GM19035 (cell line): ENCODE results near the gene MRPL27.
A peak's percentile ranks its signal among the peaks of the same experiment; 100 is the strongest.
"Not testable (repeated sequence)": the region's sequence is repeated elsewhere in the genome, so short reads cannot be mapped to it uniquely, and the experiment has no call there.

Experiments
- ATAC-seq: cut with Tn5 transposase; IDR thresholded peaks from one replicate; pipeline ENCODE4 v1.9.1; 2021; ENCODE audit not compliant: unreplicated experiment

MRPL27 gene

DNA sequence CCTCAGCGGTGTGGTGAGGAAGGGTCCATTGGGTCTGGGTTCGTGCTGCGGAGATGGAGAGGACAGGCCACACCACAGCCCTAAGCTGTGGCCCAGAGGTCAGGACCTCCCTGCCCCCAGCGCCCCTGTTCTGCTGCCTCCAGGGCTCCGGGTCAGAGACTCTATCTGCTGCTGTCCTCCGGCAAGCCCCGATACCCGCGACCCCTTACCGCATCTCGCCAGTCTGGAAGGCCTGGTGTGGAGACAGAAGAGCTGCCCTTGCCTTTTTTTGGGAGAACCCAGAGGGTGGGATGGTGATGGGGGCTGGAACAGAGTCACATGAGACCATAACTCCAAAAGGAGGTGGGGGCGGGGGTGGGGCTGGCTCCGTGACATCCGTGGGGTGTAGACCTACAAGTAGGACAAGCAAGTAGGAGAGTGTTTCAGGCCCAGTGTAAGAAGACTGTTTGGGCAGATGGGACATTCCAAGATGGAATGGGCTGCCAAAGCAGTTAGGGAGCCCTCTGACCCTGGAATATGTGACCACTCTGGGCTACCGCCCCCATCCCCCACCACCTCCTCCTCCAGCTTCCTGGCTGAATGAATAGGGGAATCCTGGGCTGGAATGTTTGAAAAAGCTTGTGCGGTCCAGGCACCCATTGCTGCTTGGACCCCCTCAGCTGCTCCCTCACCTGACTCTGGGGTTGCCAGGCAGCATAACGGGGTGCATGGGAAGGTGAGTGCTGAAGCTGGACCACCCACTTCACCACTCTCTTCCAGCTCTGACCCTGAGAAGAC is 25.7 kb downstream of the MRPL27 start:
- ATAC-seq: no peak

DNA sequence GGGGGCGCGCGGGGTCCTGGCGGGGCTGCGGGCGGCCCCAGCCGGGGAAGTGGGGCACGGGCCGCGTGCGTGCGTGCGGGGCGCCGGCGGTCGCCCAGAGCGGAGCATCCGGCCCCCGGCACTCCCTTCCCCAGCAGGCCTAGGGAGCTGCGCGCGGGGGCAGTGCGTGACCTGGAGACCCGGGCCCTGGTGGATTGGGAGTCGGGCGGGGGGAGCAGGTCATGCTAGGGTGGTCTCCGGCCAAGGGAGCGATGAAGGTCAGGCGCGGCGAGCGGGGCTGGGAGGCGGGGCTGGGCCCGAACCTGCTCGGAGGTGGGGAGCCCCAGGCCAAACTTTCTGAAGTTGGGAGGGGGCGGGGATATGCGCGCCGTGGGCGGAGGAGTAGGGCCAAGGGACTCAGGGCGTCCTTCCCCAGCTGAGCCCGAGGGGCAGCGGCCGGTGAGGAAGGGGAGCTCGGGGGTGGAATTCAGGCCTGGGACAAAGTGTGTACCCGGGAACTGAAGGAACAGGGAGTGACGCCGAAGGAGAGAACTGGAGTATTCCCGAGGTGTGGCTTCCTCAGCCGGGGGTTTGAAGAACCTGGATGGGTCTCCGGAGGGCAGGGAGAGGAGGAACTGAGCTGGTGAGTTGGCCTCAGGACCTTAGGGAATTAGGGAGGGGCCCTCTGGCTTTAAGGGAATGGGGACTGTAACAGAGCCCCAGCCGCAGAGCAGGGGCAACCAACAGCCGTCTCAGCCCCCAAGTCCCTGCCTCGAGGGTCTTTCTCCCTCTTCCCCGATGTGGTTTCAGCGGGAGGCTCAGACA is 26.5 kb downstream of the MRPL27 start:
- peak; percentile 55 for ATAC-seq

DNA sequence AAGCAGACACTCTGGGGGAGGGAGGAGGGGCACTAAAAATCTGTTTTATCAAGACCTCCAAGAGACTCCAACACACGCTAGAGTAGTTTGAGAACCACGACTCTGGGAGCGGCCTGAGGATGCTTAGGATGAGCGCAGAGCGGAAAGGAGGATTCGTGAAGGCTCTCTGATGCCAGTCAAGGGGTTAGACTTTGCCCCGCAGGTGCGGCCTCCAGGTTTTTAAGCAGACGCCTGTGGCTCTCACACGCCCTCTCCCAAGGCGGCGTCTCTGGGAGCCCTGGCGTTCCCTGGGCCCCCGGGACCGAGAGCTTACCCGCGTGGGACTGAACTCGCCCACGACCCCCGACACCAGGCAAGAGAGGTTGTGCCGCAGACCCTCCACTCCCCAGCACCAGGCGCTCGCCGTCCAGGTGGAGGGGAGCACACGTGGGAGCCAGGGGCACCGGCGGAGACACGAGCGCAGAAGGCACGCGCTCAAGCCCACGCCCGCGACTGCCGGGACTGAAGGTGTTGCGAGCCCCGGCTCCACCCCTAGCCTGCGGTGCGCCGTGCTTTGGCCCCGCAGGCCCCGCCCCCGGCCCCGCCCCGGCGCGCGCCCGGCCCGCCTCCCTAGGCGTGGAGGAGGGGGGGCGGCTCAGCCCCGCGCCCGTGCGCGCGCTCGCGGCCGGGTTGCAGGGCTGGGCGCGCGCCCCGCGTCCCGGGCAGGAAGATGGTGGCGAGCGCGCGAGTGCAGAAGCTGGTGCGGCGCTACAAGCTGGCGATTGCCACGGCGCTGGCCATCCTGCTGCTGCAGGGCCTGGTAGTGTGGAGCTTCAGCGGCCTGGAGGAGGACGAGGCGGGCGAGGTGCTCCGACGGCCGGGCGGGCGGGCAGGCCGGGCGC is 27.3 kb downstream of the MRPL27 start, which contains the start of gene XYLT2:
XYLT2 (plus strand) TSS at position 695 of the 881 bp plus-strand sequence; CDS start at position 710, 15 bp downstream.
- peak; percentile 79 for ATAC-seq

DNA sequence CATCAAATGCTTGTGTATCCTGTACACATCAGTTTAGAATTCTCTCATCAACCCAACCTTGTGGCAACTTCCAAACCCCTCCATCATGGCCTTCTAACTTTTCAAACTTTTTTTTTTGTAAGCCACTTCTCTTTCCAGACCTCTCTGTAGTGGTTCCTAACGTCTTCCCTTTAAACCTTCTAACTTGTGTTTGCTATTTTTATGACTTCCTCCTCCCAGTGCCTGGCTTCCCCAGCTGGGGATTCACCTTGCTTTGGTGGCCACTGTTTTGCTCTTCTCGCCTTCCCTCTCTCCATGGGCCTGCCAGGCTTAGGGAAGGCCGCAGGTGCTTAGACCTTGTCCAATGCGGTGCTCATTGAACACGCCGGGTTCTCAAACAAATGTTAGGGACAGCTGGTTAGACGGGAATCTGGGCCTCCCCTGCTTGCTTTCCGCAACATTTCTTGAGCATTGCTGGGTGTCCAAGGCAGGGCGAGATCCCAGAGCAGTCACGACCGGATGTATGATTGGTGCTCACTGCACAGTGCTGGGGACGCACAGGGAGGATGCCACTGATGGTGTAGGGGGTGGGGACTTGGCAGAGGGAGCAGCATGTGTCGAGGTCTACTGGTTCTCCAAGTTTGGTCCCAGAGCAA is 28.1 kb downstream of the MRPL27 start:
- ATAC-seq: no peak

DNA sequence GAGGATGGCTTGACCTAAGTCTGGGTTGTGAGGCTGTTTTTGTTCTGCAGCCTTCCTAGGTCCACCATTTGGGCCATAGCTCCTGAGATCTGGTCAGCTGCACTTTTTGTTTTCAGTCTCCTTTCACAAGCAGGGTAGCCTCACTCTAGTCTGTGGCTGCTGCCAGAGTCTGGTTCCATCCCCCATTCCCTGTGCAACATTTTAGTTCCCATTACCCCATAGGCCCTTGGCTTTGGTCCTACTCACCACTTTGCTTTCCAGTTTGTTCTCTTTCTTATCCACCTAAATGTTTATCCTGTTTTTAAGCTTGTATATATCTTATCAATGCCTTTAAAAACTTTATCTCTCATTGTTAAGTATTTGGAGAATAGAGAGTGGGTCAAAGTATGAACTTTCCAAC is 33.6 kb downstream of the MRPL27 start:
- ATAC-seq: no peak

DNA sequence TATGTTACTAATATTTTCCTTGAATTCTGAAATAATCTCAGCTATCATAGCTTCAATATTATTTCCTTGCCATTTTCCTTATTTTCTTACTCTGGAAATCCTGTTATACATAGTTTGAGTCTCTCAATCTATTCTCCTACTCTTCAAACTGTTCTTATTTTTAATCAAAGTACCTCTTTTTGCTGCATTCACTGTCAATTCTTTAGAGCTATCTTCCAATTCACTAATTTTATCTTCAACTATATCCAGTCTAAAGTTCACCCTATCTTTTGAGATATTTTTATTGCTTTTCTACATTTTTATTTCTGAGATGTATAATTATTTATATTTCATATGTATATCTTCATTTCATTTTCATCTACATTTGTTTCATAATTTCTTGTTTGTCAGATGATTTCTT is 34.3 kb downstream of the MRPL27 start:
- ATAC-seq: no peak

DNA sequence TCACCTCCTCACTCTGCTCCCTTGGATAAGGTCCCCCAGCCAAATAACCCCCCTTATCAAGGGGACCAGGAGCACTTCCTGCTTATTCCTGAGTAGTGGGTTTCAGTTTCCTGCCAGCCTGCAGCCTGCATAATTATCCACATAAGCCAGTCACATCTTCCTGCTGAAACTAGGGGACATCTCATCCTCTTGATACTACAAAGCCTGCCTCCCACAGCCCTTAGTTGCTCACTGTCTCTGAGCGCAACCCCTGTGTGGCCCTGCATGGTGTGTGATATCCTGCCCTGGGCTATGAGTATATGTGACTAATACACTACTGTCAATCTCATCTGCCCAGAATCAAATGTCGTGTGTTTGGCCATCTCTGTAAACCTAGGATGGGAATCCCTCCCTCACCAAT is 35.0 kb downstream of the MRPL27 start:
- no peak for ATAC-seq

DNA sequence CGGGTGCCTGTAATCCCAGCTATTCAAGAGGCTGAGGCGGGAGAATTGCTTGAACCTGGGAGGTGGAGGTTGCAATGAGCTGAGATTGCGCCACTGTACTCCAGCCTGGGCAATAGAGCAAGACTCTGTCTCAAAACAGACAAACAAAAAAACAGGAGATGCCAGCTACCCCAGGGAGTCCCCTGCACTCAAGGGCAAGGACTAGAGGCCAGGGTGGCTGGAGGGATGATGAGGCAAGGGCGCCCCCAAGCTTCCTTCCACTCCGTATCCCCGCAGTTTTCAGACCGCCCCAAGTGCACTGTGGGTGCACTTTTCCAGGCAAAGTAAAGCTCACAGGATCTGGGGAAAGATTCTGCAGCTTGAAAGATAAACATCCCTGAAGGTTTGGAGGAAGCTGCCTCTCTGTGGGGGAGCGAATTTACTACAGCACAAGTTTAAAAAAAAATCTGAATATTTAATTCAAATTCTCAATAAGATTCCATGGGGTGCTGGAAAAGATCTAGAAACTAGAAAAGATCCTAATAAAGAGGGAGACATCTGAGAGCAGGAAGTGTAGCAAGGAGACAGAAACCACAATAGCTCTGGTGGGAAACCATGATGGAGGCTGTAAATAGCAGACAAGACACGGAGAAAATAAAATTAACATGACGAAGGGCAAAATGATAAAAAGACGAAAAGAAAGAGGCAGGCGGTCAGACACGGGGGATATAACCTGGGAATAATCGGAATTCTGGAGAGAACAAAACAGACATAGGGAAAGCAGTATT is 39.5 kb downstream of the MRPL27 start:
- ATAC-seq: not testable (repeated sequence)

DNA sequence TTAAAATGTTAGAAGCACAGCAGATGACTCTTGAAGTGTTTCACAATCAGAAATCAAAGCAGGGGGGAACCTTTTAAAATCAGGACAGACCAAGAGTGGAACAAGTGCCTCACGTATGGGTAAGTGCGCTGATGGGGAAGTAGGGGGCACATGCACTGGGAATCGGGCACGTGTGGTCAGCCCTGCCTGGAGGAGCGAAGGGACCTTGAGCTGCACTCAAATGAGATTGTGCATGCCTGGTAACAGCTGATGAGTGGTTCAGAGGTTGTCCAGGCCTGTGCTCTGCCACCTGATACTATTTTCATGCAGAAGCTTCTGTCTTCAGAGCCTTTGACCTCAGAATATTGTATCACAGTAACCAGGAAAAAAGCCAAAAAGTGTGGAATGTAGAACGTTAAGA is 40.8 kb downstream of the MRPL27 start:
- ATAC-seq: no peak

DNA sequence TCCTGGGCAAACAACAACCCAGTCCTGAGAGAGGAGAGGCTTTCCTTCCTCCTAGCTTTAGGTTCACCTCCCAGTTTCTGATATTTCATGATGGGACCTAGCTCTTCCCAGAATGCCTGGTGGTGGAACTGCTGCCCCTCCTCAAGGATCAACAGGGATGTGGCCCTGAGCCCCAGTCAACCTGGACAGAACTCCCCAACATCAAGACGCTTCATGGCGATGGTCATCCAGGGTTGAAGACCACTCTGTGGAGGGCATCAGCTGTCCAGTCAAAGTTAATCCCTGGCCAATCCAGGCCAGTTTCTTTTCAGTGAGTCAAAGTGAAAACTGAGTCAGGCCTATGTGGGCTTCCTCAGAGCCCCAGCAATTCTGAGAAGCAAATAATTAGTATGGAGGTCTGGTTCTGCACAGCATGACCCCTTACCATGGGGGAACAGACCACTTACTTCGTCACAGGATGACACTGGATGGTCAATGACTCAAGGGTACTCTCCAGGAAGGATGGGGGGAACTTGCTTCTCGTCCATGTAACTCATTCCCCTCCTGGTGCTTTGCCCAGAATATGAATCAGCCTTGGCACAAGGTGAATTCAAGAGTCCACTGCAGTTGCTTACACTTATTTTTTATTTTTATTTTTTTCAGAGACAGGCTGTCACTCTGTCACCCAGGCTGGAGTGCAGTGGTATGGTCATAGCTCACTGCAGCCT is 41.7 kb downstream of the MRPL27 start:
- no peak for ATAC-seq

DNA sequence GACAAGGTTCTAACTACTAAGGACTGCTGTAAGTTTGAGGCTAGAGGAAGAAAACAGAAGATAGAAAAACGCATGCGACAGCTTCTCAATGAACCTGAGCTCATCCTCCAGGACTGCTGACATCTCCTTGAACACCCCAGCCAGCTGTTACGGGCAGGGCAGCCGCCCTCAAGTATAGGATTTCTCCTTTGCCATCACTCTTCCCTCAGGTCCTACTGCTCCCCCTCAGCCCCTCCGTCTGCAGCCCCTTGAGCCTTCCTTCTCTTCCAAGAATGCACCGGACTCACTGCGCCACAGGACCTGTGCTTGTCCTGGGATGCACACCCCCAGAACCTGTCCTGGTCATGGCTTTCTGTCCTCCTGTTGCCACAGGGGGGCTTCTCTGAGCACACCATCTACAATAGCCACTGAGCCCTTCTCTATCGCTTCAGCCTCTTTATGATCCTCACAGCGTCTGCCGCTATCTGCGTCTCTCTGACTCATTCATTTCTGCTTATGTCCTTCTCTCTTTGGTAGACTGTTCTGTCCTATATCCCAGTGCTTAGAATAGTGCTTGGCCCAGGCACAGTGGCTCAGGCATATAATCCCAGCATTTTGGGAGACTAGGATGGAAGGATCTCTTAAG is 42.7 kb downstream of the MRPL27 start:
- no peak for ATAC-seq

DNA sequence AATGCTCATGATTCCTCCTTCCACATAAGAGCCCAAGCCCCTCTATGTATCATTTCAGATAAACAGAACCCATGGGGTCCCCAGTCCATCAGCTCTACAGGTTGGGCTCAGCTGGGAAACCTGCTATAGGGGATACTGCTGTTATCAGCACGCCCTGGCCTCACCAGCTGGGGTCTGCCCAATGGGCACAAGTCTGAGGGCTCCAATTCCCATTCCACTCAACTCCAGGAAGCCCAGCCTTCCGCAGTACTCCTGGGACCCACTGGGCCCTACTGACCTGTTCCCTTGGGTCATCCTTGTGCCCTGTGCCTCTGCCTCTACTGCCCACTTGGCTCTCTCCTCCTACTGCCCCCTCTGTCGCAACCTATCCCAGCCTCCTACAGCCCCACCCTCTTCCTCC is 43.3 kb downstream of the MRPL27 start:
- ATAC-seq: no peak

DNA sequence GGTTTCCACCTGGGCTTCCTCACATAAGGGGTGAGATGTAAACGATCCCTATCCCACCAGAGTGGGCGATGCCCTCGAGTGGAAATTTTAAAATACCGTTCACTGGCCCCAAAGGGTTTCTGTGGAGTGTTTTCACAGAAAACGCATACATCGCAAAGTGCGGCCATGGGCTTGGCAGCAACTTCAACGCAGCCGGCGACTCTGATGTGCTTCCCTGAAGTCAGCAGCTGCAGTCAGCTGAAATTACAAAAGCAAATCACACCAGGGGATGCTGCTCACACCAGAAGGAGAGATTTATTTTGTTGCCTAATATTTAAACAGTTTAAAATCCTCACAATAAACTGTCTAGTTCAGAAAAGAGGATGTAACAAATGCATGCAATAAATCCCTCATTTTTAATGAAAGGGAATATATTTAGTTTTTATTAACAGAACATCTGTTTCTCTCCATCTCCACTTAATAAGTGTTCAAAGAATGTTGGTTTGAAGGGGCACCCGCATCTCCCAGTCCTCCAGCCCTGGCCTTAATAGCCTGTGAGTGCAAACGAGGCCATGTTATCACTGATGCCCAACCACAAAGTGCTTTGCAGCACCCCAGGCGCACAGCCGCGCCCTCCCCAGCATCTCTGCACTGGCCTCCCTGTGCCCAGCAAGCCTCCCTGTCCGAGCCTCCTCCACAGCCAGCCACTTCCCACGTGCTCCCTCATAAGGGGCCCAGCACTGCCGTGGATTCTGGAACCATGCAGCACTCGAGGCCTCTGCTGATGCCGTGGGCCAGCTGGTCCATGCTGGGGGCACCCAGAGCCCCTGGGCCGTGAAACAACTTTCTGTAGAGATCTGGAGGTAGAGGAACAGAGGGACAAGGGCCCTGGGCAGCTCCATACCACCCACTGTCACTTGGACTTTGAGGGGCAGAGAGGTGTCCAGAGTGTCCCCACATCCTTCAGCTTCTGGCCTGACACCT is 44.3 kb downstream of the MRPL27 start:
- no peak for ATAC-seq

DNA sequence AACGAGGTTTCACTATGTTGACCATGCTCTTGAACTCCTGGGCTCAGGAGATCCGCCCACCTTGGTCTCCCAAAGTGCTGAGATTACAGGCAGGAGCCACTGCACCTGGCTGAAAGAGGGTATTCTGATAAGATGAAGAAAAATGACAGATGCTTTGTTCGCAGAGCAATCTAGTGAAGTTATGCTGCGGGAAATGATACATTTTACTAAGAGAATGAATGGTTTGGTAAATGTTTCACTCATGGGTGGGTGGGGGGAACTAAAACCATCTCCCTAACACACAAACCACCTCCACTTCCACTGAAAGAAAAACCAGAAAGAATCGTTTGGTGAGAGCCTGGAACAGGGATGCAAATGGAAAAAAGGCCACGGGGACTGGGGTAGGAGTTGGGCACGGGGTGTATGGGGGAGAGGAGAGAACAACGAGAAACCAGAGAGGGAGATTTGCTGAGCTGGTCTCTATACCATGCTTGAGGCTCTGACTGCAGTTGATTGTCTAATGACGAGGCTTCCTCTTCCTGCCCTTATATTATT is 46.1 kb downstream of the MRPL27 start:
- ATAC-seq: no peak

DNA sequence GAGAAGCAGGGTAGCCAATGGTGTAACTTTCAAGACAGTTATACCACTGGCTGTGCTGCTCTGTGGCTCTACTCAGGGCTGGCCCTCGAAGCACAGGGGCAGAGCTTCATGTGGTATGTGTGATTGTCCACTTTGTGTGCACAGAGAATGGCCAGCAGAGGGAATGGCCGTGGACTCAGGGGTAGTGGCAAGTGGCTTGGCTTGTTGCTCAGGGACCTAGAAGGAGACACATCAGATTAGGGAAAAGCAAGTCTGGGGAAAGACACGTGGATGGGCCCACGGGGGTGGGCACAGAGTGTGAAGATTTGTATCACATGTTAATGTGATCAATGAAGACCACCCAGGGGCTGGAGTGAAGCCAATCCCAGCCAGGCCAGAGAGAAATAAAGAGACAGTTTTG is 47.1 kb downstream of the MRPL27 start:
- ATAC-seq: no peak

DNA sequence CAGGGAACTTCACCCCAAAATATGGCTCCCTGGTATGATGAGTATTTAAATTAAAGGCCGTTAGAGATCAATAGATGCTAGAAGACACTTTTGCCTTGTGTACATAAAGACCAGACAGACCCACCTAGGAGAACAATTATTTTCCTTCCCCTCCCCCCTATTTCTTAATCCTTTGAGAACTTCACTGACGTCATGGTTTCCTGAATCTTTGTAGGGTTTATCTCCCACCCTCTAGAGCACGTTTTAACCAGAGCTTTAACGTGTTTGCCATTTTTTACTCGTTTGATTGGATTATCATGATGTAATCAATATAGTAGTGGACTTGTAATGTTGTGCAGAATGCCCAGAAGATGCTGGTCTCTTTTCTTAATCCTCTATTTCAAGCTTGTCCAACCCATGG is 49.9 kb downstream of the MRPL27 start:
- no peak for ATAC-seq

DNA sequence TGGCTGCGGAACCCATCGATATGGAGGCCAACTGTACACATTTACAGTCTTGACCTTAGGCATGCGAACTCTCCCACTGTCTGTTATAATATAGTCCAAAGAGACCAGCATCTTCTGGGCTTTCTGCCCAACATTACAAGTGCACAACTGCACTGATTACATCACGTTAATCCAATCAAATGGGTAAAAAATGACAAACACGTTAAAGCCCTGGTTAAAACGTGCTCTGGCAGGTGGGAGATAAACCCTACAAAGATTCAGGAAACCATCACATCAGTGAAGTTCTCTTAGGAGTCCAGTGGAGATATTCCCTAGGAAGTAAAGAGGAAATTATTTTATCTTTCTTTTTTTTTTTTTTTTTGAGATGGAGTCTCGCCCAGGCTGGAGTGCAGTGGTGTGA is 50.7 kb downstream of the MRPL27 start:
- ATAC-seq: no peak
